ENCODE measurements around the gene AUTS2. TPM values are rescaled to one million over a fixed set of nuclear protein-coding genes. Genes with fewer than 3 reads are reported as not detected.

Gene AUTS2
- total RNA-seq, 1 experiment from 2014 or later, result 2.2 TPM

DNA sequence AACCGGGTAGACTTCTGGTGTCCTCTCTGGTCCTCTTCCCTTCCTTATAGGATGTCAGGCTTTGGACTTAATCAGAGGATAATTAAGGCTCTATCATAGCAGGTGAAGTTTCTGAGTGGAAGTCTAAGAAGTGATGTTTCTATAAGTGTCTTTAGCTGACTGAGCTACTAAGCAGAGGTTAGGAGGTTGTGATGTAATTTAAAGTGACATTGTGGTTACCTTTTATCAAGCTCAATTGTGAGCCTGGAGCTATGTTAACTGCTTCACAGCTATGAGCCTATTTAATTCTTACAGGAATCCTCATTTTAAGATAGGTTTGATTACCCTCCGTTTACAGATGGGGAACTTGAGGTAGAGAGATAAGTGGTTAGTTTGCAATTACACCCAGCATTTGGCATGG, 365.1 kb downstream of the AUTS2 start:
- no peak for DNase-seq
- Histone ChIP-seq H3K4me3 (no peak overlapping the region), H3K36me3 (no peaks in the 10 kb centered on the region), H3K27me3 (no peaks in the 10 kb centered on the region), H3K9me3 (no peaks in the 10 kb centered on the region)

GRCh38 chr7:69966766-69967591, 368.7 kb downstream of the AUTS2 start:
- peak; percentile 13 for DNase-seq
- no peaks in the 10 kb centered on the region for H3K36me3 ChIP-seq
- H3K27me3 ChIP-seq, result no peaks in the 10 kb centered on the region
- no peak overlapping the region for H3K4me3 ChIP-seq
- H3K9me3 ChIP-seq, result no peaks in the 10 kb centered on the region

- no peak for DNase-seq
- H3K36me3 ChIP-seq, result no peaks in the 10 kb centered on the region
- H3K9me3 ChIP-seq, result no peaks in the 10 kb centered on the region
- peaks cover 2% of the 10 kb centered on the region; the same call in 1 of the 2 replicates for H3K27me3 ChIP-seq
- H3K4me3 ChIP-seq, result no peak overlapping the region
These were observed 369.6 kb downstream of the AUTS2 start for GRCh38 chr7:69967689-69968450.

- no peaks in the 10 kb centered on the region for H3K36me3 ChIP-seq
- H3K9me3 ChIP-seq, result no peaks in the 10 kb centered on the region
- H3K27me3 ChIP-seq, result peaks cover 8% of the 10 kb centered on the region
- DNase-seq, result no peak
- no peak overlapping the region for H3K4me3 ChIP-seq
These were observed 370.8 kb downstream of the AUTS2 start for GRCh38 chr7:69968969-69969556.

DNA sequence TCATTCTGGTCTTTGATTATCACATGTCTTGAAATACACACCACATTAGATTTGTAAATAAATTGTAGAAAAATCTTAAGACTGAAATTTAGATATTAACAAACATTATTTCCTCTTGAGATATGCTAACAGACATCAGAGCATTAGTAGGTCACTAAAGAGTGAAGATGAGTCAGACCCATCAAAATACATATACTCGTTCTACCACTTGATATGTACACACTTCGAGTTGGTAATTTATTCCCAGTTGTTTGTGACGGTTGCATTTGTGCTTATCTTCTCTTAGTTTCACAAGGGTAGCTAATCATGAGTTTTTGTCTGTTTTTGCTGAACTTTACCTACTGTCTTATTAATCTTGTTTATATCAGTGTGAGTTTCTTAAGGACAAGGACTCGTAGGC, 383.4 kb downstream of the AUTS2 start:
- Histone ChIP-seq H3K9me3 (no peaks in the 10 kb centered on the region), H3K4me3 (no peak overlapping the region), H3K27me3 (no peaks in the 10 kb centered on the region), H3K36me3 (no peaks in the 10 kb centered on the region)
- no peak for DNase-seq

- no peak overlapping the region for H3K4me3 ChIP-seq
These were observed 383.9 kb downstream of the AUTS2 start for GRCh38 chr7:69982197-69982596.

GRCh38 chr7:69989551-69989950, 391.3 kb downstream of the AUTS2 start:
- Histone ChIP-seq H3K36me3 (no peaks in the 10 kb centered on the region), H3K4me3 (no peak overlapping the region), H3K9me3 (no peaks in the 10 kb centered on the region), H3K27me3 (no peaks in the 10 kb centered on the region)
- no peak for DNase-seq

More at GRCh38 chr7:69982197-69982596, 383.9 kb downstream of the AUTS2 start:
- no peaks in the 10 kb centered on the region for H3K27me3 ChIP-seq
- H3K36me3 ChIP-seq, result no peaks in the 10 kb centered on the region
- H3K9me3 ChIP-seq, result no peaks in the 10 kb centered on the region
- no peak for DNase-seq

- H3K4me3 ChIP-seq, result no peak overlapping the region
- no peaks in the 10 kb centered on the region for H3K9me3 ChIP-seq
- H3K36me3 ChIP-seq, result no peaks in the 10 kb centered on the region
- DNase-seq, result no peak
- no peaks in the 10 kb centered on the region for H3K27me3 ChIP-seq
These were observed 394.7 kb downstream of the AUTS2 start for GRCh38 chr7:69992938-69993337.

GRCh38 chr7:69994218-69994617, 395.9 kb downstream of the AUTS2 start:
- DNase-seq, result no peak
- H3K9me3 ChIP-seq, result no peaks in the 10 kb centered on the region

DNA sequence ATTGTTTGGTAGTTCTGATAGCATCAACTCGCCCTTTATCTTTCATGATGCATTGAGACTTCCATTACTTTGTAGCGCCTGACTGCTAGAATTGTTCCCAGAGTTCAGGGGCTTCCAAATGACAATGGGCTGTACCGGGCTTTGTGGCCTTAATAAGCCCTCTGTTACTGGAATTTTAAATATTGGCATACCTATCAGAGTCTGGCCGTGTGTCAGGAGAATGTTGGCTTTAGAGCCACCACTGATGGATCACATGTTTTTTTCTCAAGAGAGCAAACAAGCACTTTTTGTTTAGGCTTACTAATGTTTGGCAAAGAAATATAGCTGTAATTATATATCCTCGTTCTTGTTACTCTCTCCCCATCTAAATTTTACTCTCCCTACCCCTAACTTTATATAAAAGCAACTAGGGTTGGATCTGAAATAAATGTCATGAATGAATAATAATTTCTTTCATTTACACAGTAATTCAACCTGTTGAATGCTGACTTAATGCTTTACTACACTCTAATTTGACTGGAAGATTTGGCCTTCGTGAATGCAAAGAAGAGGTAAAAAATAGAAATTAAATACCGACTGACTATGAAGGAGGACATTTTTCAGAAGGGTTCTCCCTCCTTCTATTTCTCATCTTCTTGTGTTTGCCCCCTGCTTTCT, 396.7 kb downstream of the AUTS2 start:
- Histone ChIP-seq H3K9me3 (no peaks in the 10 kb centered on the region), H3K4me3 (no peak overlapping the region), H3K27me3 (no peaks in the 10 kb centered on the region), H3K36me3 (no peaks in the 10 kb centered on the region)
- DNase-seq, result no peak

More at GRCh38 chr7:69994218-69994617, 395.9 kb downstream of the AUTS2 start:
- no peaks in the 10 kb centered on the region for H3K36me3 ChIP-seq
- no peak overlapping the region for H3K4me3 ChIP-seq
- no peaks in the 10 kb centered on the region for H3K27me3 ChIP-seq

GRCh38 chr7:69996121-69996520, 397.8 kb downstream of the AUTS2 start:
- Histone ChIP-seq H3K9me3 (no peaks in the 10 kb centered on the region), H3K36me3 (no peaks in the 10 kb centered on the region), H3K4me3 (no peak overlapping the region), H3K27me3 (no peaks in the 10 kb centered on the region)
- no peak for DNase-seq

- Histone ChIP-seq H3K4me3 (no peak overlapping the region), H3K9me3 (no peaks in the 10 kb centered on the region)
- no peak for DNase-seq
These were observed 402.6 kb downstream of the AUTS2 start for GRCh38 chr7:70000737-70001348.

GRCh38 chr7:70005480-70005879, 407.2 kb downstream of the AUTS2 start:
- Histone ChIP-seq H3K4me3 (no peak overlapping the region), H3K27me3 (no peaks in the 10 kb centered on the region), H3K9me3 (no peaks in the 10 kb centered on the region), H3K36me3 (no peaks in the 10 kb centered on the region)
- DNase-seq, result no peak

More at GRCh38 chr7:70000737-70001348, 402.6 kb downstream of the AUTS2 start:
- no peaks in the 10 kb centered on the region for H3K36me3 ChIP-seq
- H3K27me3 ChIP-seq, result no peaks in the 10 kb centered on the region

DNA sequence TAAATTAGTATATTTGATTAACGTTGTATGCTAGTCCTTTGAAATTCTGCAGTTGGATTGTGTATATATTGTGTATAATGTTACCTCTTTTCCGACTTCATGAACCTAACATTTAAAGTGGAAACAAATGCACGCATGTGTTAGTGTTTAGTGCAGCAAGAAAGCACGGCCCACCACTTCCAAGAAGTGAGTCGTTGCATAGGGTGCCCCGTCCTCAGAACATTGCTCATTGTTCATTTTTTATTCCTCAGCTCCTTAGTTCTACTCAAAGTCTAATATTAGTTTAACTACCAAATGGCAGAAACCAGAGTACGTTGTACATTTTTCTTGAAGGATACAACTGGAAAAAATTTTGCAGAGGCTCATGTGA, 407.6 kb downstream of the AUTS2 start:
- H3K36me3 ChIP-seq, result no peaks in the 10 kb centered on the region
- no peak for DNase-seq
- H3K4me3 ChIP-seq, result no peak overlapping the region
- H3K9me3 ChIP-seq, result no peaks in the 10 kb centered on the region
- H3K27me3 ChIP-seq, result no peaks in the 10 kb centered on the region

- no peaks in the 10 kb centered on the region for H3K36me3 ChIP-seq
- H3K4me3 ChIP-seq, result no peak overlapping the region
- no peaks in the 10 kb centered on the region for H3K9me3 ChIP-seq
- no peak for DNase-seq
- no peaks in the 10 kb centered on the region for H3K27me3 ChIP-seq
These were observed 408.1 kb downstream of the AUTS2 start for GRCh38 chr7:70006261-70006920.

DNA sequence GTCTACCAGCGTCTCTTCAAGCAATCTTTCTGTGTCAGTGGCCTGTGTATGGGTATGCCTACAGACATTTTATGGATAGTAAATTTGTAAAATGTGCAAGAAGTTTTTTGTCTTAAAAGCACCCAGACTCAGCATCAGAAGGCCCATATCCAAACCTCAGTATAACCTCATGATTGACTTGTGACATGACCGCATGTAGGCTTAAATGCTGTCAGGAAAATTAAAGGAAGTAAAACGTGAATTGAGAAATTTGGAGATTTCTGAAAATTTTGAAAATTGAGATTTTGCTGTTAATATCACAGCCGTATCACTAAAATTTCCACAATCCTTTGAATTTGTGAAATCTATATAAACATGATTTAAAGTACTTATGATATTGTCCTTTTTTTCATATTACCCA, 410.2 kb downstream of the AUTS2 start:
- H3K4me3 ChIP-seq, result no peak overlapping the region
- H3K27me3 ChIP-seq, result no peaks in the 10 kb centered on the region
- no peak for DNase-seq
- no peaks in the 10 kb centered on the region for H3K9me3 ChIP-seq
- H3K36me3 ChIP-seq, result no peaks in the 10 kb centered on the region

All from MG63 (cell line).